ENCODE data around the gene GBE1. TPM values are rescaled to one million over a fixed set of nuclear protein-coding genes. Genes with fewer than 3 reads are reported as not detected.

Gene GBE1
- total RNA-seq, 3 donors from 2014 or later: 34.4 to 148 (median 49.8) TPM

DNA sequence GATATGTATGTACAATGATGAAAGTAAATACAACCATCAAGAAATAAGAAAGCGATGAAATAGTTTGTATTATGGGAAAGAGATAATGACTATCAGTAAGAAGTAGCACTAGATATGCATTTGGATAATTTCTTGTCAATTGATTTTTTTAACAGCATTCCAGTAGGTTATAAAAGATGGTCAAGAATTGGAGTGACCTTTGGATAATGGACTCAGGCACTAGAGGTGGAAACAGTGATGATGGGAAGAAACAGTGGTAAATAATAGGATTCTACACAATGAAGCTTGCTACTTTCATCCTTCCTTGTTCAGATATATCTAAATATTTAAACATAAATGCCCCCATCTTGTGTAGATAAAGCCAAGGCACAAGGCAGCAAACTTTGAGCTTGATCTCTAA lies 101.4 kb downstream of the GBE1 start:
- H3K9me3 ChIP-seq: no peaks in the 10 kb centered on the region
- no peaks in the 10 kb centered on the region for H3K36me3 ChIP-seq
- TF ChIP-seq POLR2A (IDR thresholded peaks at IDR 0.05) (no peak), POLR2AphosphoS5 (IDR thresholded peaks at IDR 0.05) (no peak)
- TF ChIP-seq, protein P1, sequence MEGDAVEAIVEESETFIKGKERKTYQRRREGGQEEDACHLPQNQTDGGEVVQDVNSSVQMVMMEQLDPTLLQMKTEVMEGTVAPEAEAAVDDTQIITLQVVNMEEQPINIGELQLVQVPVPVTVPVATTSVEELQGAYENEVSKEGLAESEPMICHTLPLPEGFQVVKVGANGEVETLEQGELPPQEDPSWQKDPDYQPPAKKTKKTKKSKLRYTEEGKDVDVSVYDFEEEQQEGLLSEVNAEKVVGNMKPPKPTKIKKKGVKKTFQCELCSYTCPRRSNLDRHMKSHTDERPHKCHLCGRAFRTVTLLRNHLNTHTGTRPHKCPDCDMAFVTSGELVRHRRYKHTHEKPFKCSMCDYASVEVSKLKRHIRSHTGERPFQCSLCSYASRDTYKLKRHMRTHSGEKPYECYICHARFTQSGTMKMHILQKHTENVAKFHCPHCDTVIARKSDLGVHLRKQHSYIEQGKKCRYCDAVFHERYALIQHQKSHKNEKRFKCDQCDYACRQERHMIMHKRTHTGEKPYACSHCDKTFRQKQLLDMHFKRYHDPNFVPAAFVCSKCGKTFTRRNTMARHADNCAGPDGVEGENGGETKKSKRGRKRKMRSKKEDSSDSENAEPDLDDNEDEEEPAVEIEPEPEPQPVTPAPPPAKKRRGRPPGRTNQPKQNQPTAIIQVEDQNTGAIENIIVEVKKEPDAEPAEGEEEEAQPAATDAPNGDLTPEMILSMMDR (IDR thresholded peaks at IDR 0.05): no peak
- no peak overlapping the region for H3K4me3 ChIP-seq
- no peak for DNase-seq (ENCODE audit: low spot score in 2 of 2)
- H3K27me3 ChIP-seq: no peaks in the 10 kb centered on the region
- H3K4me1 ChIP-seq: no peaks in the 10 kb centered on the region
- intact Hi-C loops (cut with DNase I; ENCODE audit: low total_unique reads): no loop called here
- H3K27ac ChIP-seq: no peak overlapping the region

- TF ChIP-seq POLR2A (IDR thresholded peaks at IDR 0.05): no peak
- TF ChIP-seq, protein P1 (IDR thresholded peaks at IDR 0.05): no peak
- no peak for TF ChIP-seq POLR2AphosphoS5 (IDR thresholded peaks at IDR 0.05)
- no peaks in the 10 kb centered on the region for H3K36me3 ChIP-seq
- intact Hi-C loops (cut with DNase I; ENCODE audit: low total_unique reads): no loop called here
- H3K4me3 ChIP-seq: no peak overlapping the region
- DNase-seq (ENCODE audit: low spot score in 2 of 2): no peak
- H3K4me1 ChIP-seq: no peaks in the 10 kb centered on the region
- H3K27ac ChIP-seq: no peak overlapping the region
- H3K27me3 ChIP-seq: no peaks in the 10 kb centered on the region
- H3K9me3 ChIP-seq: no peaks in the 10 kb centered on the region
Observed at GRCh38 chr3:81658322-81658997, 103.0 kb downstream of the GBE1 start.

DNA sequence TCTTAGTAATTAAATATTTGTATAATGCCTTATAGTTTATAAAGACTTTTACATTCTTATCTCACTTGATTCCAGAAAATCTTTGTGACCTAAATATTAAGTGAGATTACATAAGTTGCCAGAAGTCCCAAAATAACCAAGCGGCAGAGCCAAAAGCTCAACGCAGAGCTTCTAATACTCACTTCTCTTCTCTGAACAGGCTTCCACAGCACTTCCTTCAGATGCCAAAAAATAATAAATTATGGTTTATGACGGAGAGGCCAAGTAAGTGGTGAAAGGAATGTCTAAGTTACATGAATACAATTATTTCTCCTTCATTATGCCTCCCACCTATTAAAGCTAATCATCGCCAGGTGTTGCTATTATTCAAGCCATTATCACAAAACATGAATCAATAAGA lies 110.3 kb downstream of the GBE1 start:
- TF ChIP-seq POLR2A (IDR thresholded peaks at IDR 0.05): no peak
- TF ChIP-seq POLR2AphosphoS5 (IDR thresholded peaks at IDR 0.05): no peak
- TF ChIP-seq, protein P1 (IDR thresholded peaks at IDR 0.05): no peak

GRCh38 chr3:81650187-81650586 lies 111.3 kb downstream of the GBE1 start:
- TF ChIP-seq, protein P1 (IDR thresholded peaks at IDR 0.05): no peak
- no peak for TF ChIP-seq POLR2A (IDR thresholded peaks at IDR 0.05)
- no peak for TF ChIP-seq POLR2AphosphoS5 (IDR thresholded peaks at IDR 0.05)
- Histone ChIP-seq H3K4me3 (no peak overlapping the region), H3K27ac (no peak overlapping the region), H3K9me3 (no peaks in the 10 kb centered on the region), H3K27me3 (no peaks in the 10 kb centered on the region), H3K4me1 (no peaks in the 10 kb centered on the region), H3K36me3 (no peaks in the 10 kb centered on the region)
- no peak for DNase-seq (ENCODE audit: low spot score in 2 of 2)
- intact Hi-C loops (cut with DNase I; ENCODE audit: low total_unique reads): no loop called here

More for the DNA sequence above, 110.3 kb downstream of the GBE1 start:
- H3K4me3 ChIP-seq: no peak overlapping the region
- intact Hi-C loops (cut with DNase I; ENCODE audit: low total_unique reads): no loop called here
- no peaks in the 10 kb centered on the region for H3K27me3 ChIP-seq
- H3K36me3 ChIP-seq: no peaks in the 10 kb centered on the region
- H3K27ac ChIP-seq: no peak overlapping the region
- no peaks in the 10 kb centered on the region for H3K4me1 ChIP-seq
- no peak for DNase-seq (ENCODE audit: low spot score in 2 of 2)
- H3K9me3 ChIP-seq: no peaks in the 10 kb centered on the region

GRCh38 chr3:81645248-81645647 lies 116.2 kb downstream of the GBE1 start:
- Histone ChIP-seq H3K27ac (no peak overlapping the region), H3K9me3 (no peaks in the 10 kb centered on the region), H3K4me1 (no peaks in the 10 kb centered on the region), H3K36me3 (no peaks in the 10 kb centered on the region), H3K27me3 (no peaks in the 10 kb centered on the region), H3K4me3 (no peak overlapping the region)
- no peak for DNase-seq (ENCODE audit: low spot score in 2 of 2)
- intact Hi-C loops (cut with DNase I; ENCODE audit: low total_unique reads): no loop called here
- TF ChIP-seq, protein P1 (IDR thresholded peaks at IDR 0.05): no peak
- TF ChIP-seq POLR2AphosphoS5 (IDR thresholded peaks at IDR 0.05) (no peak), POLR2A (IDR thresholded peaks at IDR 0.05) (no peak)

Data from breast epithelium (tissue), 4 donors.